Measurements from ENCODE around the gene PLA2G4D.
A peak's percentile ranks its signal among the peaks of the same experiment; 100 is the strongest.

Gene PLA2G4D

DNA sequence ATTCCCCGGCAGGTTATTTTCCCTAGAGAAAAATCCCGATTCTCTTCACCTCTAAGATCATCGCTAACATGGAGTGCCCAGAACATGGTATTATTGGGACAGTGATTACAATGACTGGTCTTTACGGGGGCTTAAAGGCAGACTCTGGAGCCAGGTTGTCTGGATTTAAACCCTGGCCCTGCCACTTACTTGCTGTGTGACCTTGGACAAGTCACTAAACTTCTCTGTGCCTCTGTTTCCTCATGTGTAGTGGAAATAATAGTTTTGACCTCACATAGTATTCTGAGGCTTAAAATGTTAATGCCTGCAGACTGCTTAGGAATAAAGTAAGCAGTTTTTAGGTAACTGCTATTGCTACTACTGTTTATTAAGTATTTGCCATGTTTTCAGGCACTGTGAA lies 4.4 kb downstream of the PLA2G4D start:
- DNase-seq = no peak

DNA sequence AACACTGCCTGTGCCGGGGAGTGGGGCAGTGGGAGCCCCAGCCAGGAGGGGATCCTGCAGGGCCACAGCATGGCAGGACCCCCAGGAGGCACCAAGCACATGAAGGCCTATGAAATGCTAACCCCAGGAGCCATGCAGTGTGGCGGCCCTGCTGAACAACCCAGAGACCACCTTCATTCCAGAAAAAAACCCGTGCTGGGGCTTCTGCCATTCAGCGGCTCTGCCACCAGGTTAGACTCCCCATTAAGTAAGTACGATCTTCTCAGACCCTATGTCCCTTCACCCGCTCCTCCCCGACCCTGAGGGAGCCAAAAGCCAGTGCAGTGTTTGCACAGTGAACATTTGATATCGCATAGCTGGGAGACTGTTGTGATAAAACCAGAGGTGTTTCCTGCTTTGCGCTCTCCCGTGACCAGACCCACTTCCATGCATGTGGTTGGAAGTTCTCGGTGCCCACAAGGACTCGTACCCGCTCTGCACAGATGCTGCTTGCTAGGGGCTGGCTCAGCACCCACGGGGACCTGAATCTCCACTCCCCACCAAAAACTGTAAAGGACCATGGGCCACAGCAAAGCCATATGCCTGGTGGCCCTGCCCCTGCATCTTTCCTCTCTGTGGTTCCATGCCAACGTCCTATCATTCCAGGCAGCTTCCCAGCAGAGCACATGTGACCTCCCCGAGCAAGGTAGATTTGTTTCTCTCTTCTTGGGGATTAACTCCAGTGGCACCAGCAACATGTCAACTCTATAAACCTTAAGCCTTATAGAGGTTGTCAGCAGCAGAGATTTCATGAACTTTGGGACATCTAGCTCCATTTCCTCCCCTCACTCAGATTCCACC lies 5.3 kb downstream of the PLA2G4D start:
- no peak for DNase-seq

DNA sequence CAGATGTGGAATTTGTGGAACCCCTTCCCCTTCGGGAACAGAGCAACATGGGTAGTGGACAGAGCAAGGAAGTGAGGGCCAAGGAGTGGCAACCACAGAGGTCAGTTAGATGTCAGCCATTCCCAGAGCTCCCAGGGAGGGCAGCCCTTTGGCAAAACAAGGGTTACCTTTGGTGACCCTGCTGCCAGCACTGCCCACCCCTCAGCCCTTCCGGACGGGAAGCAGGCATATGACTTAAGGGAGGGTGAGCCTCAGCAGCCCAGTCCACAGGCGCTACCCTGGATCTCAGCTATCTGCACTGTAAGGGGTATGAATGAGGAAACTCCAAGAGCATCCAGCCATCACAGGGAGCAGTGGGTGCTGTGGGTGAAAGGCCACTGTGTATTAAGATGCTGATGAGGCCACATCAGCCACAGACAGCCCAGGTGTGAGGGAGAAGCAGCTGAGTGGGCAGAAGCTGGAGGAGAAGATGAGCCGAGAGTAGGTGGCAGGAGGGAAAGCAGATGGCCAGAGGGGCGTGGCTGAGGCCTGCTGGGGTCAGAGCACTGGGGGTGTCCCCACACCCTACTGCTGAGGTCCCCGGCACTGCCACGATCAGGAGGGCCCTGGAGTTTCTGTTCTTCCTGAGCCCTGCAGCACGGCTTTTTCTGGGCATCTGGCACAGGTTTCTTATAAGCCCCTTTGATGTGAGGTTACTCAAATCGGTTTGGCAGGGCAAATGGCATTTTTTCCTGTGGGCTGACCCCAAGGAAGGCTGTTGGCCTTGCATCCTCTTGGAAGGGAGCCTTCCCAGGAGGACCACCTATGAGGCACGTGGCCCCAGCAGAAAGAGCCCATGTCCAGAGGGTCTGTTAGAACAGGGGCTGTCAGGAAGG lies 6.2 kb downstream of the PLA2G4D start:
- no peak for DNase-seq

DNA sequence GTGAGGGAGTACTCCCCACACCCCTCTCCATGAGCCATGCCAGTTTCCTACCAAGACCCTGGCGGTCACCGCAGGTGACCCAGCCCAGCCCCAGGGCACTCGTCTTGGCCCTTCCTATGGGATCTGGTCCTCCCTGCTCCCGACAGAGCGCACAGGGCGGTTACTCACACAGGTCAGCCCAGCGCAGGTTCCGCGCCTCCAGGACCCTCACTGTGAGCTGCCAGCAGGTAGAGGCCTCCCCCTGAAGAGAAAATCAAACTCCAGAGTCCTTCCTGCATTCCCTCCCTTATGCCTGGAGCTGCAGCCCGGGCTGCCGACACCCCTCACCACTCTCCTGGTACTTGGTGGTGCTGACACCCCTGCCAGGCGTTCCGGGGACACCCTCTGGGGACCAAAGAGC lies 6.9 kb downstream of the PLA2G4D start:
- DNase-seq = no peak

DNA sequence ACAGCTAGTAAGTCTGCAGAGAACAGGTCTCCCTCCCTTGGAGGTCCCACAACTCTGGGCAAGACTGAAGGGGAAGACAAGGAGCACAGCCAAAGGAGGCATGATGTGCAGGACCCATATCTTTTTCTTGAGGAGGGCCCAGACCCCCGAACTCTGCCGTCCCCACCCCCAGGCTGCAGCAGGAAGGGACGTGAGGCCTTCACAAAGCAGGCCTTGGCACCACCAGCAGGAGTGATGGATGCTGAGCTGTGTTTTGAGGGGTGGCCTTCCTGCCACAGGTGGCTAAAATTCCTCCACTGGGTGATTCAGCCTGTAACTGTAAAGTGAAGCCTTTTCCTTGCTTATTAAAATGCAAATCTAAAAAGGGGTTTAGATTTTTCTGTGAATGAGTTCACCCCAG lies 8.6 kb downstream of the PLA2G4D start:
- DNase-seq = no peak

DNA sequence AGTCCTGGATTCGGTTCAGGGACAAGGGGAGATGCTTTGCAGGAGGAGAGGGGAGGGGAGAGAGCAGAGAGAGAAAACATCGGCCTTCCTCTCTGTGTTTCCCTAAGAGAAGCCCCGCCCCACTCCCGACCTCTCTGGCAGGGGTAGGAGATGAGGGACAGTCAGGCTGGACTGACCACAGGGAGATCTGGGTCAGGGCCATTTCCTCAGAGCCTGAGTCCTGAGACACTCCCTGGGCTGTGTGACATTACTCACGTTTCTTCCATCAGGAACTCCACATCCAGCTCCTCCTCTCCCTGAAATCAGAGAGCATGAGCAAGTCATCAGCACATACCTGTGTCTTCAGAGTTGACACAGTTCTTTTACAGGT lies 9.1 kb downstream of the PLA2G4D start:
- no peak for DNase-seq

DNA sequence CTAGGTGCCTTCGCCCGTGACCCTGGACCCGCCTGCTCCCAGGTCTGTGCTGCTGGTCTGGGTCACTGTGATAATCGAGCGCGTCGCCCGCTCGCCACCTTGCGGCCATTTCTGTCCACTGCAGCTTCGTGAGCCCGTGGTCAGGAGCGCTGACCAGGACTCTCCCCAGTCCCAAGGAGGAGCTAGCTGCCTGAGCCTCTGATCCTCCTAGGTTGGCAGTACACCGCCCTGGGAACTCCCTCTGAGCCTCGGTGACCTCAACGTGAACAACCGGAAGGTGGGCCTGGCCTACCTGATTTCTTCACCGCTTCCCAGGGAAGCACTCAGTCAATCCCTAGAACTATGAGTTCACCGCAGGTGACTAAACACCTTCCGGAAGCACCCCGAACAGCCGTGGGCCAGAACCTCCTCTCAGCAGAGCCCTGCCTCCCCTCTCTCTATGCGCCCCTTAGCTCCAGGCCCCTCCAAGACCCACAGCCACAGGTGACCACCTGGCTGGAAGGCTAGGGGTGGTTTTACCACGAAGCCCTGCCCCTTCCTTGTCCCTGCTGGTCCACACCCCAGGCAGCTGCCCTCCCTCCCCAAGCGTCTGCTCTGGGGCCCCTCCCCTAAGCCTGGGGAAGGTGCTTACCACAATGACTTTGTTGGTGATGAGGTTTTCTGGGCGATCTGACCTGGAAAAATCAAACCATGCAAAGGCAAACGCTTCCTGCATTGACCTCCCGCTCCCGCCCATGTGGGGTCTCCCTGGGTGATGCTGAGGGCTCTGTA lies 9.7 kb downstream of the PLA2G4D start:
- DNase-seq = peak; percentile 57

DNA sequence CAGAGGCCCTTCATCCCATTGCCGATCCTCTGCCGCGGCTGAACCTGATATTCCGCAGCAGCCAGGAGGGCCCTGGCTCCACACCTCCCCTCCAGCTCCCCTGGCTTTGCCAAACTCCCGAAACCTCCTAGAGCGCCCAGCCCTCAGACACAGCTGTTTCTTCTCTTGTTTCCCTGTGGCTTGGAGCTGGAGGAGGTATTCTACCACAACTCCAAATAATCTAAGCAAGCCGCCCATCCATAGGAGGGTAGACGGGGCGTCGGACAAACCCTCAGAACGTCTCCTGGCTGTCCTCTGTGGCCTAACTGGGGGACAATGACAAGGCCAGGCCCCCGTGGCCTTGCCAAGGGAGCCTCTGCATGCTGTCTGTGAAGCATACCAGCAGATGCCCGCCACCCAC lies 10.4 kb downstream of the PLA2G4D start:
- no peak for DNase-seq

DNA sequence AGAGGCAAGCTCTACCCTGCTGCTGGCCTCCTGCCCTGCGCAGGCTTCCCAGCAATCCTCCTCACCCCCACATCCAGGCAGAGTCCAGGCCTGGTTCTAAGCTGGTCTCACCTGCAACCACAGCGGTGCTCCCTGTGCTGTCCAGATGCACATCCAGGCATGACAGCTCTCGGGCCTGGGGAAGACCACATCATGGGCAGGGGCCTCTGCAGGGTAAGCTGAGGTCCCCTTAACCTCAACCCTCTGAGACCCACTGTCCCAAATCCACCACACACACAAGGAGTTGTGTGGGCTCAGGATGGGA lies 10.8 kb downstream of the PLA2G4D start:
- no peak for DNase-seq

DNA sequence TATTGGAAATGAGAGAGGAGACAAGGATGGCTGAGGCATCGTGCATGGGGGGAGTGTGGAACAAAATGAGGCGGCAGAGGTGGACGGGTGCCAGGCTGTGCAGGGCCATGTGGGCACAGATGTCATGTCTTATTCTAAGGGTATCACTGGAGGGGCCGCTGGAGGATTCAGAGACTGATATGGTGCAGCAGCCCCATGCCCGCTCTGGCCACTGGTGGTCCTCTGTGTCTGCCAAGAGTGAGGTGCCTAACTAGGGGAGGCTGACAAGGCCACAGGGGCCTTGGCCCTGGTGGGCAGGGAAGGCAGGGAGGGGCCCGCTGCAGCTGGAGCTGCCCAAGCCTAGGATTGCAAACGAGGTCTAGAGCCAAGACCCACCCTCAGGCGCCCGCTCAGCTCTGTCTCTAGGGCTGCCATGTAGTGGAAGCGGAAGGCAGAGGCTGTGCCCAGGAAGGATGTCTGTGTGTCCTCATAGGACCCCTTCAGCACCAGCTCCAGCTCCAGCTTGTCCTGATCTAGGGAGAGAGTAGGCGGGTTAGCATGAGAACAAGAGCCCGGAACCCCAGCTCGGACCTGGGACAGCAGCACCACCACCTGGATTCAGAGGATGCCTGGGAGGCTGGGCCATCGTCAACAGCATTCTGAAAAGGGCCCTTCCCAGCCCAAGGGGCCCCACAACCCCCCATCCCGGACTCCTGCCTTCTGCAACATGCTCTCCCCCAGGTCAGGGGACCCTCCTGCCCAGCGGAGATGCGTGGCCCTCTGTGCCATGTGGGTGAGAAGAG lies 11.3 kb downstream of the PLA2G4D start:
- no peak for DNase-seq

DNA sequence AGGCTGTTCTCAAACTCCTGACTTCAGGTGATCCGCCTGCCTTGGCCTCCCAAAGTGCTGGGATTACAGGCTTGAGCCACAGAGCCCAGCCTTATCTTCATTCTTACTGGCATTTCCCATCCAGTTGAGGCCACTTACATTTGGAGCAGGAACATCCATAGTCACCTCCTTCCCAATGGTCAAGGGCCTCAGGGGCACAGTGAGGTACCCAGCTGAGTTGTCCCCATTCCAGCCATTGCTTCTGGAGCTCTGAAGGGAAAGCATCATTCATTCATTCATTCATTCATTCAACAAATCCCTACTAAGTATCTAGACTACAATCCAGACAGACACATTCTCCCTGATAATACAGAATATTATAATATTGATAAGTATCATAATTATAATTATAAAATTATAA lies 12.2 kb downstream of the PLA2G4D start:
- DNase-seq = no peak

DNA sequence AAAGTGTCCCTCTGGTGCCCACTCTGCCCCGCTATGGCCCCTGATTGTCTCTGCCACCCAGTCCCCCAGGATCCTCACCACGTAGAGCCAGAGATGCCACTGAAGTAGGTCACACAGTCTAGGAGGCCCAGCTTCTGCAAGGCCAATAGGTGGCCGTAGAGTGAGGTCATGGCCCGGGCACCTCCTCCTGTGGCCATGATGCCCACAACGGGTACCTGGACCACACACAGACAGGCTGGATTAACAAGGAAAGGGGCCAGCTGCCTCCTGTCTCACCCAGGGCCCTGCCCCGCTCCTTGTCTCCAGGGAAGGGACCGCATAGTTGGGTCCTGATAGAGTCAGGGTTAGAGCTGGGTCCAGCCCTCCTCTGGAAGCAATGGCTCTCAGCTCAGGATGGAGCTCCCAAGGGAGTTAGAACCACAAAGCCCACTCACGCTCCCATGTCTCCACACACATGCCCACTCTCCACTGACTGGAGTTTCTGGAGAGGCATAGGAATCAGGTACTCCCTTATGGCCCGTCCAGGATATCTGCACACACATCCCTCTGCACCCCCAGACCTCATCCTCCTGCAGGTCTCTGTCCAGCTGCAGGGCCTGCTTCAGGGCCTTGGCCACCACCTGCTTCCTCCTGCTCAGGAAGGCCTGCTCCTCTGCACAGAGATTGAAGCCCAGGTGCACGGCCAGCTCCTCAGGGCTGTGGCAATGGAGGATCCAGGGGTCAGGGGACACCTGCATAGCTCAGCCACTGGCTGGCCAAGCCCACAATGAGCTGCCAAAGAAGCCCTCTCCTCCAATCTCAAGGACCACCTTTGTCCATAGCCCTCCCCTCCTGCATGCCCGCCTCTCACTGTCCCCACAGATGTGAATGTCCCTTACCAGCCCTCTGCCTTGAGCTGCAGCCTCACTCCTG lies 13.2 kb downstream of the PLA2G4D start:
- DNase-seq = no peak

DNA sequence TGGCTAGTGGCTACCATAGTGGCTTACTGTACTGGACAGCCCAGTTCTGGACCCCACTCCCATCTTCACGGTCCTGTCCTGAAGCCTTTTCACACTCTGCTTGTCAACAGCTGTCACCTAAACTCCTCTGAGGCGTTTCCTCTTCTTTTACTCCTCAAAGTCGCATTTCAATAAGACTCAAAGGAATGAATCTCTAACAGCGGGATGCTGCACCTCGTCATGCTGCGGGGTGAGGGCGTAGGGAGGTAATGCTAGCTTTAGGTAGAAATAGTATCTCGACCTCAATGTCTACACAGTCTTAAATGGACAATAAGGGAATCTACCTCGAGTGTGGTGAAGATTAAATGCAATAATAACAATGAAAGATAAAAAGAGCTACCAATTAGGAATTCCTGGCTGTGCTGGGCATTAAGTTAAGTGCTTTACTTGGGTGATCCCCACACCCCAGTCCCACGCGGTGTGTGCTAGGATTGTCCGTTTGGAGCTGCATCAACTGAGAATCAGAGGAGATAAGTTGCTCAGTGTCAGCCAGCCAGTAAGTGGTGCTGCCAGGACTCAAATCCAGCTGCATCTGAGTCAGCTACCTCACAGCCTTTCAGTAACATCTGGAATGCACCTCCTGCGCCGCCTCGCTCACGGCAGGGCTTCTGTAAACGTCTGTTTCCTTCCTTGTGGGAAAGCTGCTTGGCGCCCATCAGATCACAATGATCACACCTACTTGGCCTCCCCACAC lies 14.0 kb downstream of the PLA2G4D start:
- no peak for DNase-seq

DNA sequence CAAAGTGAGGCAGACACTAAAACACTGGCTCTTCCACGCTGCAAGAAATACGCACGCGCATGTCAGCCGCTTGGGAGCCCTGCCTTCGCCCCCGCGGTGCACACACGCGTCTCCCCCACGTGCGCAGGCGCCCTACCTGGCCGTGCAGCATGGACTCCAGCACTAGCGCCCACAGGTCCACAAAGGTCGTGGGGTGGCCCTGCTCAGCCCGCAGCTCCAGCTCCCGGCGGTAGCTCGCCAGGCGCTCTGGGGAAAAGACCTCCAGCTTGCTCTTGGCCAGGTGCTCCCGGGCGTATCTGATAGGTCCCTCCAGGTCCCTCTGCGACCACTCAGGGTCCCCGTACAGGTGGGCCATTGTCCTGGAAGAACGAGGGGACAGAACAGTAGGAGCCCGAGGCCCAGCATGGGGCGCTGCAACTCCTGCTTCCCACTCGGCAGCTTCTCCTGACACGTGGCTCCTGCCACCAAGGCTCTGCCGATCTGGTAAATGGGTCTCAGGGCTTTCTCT lies 14.9 kb downstream of the PLA2G4D start:
- DNase-seq = no peak

DNA sequence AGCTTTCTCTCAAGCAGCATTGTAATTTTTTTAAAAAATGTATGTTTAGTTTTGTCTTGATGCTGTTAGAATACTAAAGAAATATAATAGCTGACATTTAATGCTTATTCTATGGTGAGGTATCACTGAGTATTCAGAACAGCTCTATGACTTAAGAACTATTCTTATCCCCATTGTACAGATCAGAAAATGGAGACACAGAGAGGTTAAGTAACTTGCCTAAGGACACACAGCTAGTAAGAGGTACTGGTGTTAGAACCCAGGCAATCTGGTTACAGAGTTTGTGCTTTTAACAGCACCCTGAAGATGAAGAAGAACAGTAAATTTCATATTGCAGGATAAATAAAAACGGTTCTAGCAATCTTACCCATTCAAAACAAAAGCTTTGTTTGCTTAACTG lies 15.5 kb downstream of the PLA2G4D start:
- no peak for DNase-seq

DNA sequence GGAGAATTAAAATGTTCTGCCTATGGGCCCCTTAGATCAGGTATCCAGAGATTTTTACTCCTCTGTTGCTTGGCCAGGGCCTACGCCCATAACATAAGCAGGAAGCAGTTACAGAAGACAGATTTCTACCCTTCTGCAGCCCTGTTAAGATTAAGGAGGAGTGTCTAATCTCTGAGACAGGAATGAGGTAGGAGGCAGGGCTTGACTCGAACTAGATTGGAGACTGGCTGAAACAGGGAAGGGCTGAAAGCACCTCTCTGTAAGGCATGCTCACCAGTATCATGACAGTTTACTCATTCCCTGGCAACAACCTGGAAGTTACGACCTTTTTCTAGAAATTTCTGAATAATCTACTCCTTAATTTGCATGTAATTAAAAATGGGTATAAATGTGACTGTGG lies 16.7 kb downstream of the PLA2G4D start:
- DNase-seq = no peak

DNA sequence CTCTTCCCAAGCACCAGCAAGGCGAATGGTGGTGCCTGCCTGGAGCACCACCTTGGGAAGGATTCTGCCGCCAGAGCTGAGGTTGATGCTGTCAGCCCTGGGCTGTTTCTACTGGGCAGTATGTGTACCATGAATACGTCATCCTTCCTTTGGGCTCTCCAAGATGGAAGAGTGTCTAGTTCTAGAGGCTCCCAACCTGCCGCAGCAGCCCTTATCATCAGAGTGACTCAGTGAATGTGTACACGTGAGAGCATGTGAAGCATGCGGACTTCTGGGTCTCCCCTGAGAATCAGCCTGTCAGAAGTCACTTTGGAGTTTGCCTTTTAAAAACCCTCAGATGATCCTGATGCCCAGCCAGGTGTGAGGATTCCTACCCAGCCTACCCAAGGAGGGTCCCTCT lies 20.9 kb downstream of the PLA2G4D start:
- DNase-seq = no peak

DNA sequence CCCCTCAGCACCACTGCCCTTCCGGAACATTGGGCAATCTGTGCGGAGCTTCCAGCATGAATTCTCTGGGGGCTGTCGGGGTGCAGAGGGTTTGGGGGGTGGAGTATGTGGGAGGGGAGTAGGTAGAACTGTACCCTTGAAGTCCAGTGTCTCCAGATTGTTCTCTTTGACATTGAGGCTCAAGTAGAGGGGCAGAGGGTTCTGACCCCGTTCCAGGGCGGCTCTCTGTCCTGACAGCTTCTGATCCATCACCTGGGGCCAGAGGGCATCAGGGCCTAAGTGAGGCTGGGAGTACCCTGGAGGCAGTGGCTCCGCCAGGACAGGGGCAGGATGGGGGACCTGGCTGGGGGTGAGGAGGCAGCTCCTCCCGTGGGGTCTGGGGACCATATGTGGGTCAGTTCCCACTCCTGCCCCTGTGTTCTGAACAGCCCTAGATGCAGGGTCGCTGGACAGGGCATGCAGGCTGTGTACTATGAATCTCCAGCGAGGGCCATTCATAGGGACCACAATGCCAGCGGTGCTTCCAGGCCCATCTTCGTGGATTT lies 22.1 kb downstream of the PLA2G4D start:
- no peak for DNase-seq

DNA sequence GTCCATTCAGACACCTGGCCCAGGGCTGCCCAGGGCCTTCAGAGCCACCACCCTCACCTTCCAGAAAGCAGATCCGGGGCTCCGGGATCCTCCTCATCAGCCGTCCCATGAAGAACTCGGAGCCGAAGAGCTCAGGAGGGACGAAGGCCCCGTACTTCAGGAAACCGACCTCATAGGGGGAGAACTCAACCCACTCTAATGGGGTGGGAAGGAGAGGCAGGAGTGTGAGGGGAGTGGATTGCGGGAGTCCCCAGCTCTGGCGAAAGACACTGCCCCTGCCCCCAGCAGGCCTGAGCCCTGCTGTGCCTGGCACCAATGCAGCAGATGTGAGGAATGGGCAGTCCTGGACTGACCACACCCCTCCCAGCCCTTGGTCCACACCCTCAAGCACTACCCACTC lies 22.6 kb downstream of the PLA2G4D start:
- no peak for DNase-seq

DNA sequence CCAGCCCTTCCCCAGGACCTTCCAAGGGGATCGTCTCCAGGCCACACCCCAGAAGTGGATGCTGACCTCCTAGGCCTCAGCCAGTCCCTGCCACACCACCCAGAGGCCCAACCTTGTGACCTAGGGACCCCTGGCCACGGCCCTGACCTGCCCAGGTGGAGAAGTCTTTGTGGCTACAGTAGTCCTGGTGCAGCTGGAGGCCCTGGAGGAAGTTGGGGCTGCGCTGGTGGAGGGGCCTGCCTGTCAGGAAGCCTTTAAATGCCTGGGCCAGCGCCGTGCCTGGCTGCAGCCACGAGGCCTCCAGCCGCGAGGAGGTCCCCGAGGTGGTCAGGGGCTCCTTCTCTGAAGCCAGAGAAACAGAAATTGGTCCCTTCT lies 23.4 kb downstream of the PLA2G4D start:
- DNase-seq = no peak

All from CD4-positive, alpha-beta T cell treated with Interleukin-6 for 4 hours (primary cell).